RPMI7951 (cell line): ENCODE data around the gene OTOA. TPM values are rescaled to one million over a fixed set of nuclear protein-coding genes. Genes with fewer than 3 reads are reported as not detected.
"Not testable (repeated sequence)": the region's sequence is repeated elsewhere in the genome, so short reads cannot be mapped to it uniquely, and the experiment has no call there.

Source experiments
- DNase-seq: peaks from one replicate; pipeline ENCODE4 v3.0.0-alpha.2; 2012; ENCODE audit warnings: low read depth
- total RNA-seq: library from RNA; depleted of rRNA; stranded (reverse); fragments of >200 nt; shearing (Covaris generic); gene quantifications from 2 replicates; pipeline ENCODE4 v1.2.3, GENCODE V29; 2014

Gene OTOA
- total RNA-seq, 1 experiment from 2014 or later: not detected

GRCh38 chr16:21722771-21723455 lies 59.1 kb downstream of the OTOA start:
- no peak for DNase-seq

GRCh38 chr16:21723532-21723931 lies 59.8 kb downstream of the OTOA start:
- no peak for DNase-seq

DNA sequence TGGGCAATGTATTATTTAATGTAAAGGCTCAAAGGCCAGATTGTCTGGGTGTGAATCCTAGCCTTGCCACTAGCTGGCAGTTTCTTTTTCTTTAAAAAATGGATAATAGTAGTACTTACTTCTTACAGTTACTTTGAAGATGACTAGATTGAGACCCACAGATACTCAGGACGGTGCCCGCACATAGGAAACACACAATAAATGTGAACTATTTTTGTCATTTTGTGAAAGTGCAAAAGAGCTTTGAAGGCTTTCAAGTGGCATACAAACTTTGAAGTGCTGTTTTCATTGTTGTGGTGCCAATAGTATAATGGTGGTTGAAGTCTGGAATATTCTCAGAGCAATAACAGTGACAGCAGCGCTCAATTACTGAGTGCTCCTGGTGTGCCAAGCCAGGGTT lies 63.6 kb downstream of the OTOA start:
- no peak for DNase-seq

DNA sequence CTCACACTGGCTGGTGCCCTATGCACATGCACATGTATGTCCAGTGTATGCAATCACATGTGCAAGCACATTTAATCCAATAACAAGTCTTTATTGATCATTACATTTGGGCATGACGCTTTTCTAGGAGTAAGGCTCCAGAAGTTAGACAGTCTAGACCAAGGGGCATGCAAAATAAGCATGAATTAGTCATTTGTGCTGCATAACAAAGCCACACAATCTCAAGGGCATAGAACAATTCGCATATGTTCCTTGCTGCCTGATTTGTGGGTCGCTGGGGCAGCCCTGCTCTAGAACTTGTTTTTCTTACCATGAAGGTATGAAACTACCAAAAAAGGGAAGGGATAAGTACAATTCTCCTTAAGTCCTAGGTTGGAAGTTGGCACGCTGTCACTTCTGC lies 67.5 kb downstream of the OTOA start:
- not testable (repeated sequence) for DNase-seq

- not testable (repeated sequence) for DNase-seq
These were observed 76.9 kb downstream of the OTOA start for GRCh38 chr16:21740637-21741036.

DNA sequence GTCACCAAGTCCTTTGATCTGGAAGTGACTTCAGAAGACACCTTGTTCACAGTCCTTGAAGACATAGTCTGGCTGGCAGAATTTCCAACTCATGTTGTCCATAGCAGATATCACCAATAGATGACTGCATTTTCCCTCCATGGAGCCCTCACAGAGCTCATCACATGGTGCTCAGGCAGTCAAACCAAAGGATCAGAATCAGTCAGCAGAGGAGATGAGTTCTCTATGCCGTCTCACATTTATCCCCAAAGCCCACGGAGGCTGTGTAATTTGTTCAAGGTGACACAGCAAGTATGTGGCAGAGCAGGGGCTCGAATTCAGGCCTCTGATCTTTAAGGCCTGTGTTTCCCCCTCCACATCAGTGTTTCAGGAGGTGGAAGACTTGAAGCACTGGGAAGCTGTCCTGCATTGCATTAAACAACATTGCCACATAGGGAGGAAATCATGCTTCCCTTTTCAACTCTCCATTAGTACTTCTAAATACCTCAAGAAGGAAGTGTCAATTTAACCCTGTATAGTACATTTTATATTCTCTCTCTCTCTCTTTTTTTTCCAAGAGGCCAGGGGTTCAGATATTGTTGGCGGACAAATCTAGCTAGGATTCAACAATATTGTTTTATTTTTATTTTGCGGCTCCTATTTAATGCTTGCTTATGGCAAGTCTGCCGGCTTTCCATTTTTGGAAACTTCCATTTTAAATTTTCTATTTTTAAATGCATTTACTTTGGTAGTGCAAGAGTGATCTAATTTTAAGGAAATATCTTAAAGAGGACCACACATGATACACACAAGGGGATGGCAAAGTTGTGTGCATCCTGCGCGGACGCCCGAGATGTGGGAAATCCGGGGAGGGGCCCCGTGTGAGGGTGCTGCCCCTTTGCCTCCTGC lies 92.7 kb downstream of the OTOA start:
- not testable (repeated sequence) for DNase-seq

- DNase-seq: not testable (repeated sequence)
These were observed 93.4 kb downstream of the OTOA start for GRCh38 chr16:21757080-21757671.

DNA sequence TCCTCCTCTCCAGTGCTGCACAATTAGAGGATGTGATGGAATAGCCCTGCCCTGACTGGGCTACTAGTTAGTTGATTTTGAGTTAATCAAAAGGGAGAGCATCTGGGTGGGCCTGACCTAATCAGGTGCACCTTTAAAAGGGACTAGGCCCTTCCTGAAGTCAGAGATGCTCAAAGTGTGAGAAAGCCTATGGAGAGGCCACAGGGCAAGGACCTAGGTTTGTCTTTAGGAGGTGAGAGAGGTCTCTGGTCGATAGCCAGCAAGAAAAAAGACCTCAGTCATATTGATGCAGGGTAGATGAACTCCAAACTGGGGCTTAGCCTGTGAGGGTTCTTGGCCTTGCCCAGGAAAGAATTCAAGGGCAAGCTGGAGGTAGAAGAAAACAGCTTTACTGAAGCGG lies 104.5 kb downstream of the OTOA start:
- DNase-seq: not testable (repeated sequence)

GRCh38 chr16:21768810-21769209 lies 105.0 kb downstream of the OTOA start:
- not testable (repeated sequence) for DNase-seq

DNA sequence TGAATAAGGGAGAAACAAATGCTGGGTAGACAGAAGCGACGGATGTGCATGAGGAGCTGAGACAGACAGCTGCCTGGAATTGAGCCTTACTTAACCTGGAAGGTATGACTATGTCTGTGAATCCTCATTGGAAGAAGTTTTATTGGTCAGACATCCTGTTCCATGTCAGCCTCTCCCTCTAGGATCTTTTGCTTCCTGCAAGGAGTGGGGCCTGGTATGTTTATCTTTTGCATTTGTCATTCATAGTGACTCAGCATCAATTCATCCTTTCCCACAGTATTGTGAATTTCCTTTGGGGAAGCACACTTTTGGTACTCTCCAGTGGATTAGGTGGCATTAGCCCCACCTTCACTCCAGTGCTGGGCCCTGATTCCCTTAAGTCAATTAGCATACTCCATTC lies 105.5 kb downstream of the OTOA start:
- peak; percentile 78 for DNase-seq

DNA sequence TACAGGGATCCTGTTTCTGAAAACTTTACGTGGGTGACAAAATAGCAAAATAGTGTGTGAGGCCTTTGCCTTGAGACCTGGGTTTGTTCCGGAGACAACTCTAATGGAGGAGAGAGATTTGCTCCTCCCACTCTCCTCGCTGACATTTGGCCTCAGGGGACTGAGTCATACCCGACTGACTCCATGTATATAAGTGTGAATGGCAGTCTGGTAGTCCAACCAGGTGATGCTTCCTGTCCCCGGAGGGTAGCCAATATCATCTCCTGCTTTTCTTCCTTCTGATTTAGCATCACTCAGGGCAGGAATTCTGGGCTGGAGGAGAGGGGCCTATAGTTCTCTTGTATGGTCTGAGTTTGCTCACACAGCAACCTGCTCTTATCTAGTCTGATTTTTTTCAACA lies 106.8 kb downstream of the OTOA start:
- not testable (repeated sequence) for DNase-seq

DNA sequence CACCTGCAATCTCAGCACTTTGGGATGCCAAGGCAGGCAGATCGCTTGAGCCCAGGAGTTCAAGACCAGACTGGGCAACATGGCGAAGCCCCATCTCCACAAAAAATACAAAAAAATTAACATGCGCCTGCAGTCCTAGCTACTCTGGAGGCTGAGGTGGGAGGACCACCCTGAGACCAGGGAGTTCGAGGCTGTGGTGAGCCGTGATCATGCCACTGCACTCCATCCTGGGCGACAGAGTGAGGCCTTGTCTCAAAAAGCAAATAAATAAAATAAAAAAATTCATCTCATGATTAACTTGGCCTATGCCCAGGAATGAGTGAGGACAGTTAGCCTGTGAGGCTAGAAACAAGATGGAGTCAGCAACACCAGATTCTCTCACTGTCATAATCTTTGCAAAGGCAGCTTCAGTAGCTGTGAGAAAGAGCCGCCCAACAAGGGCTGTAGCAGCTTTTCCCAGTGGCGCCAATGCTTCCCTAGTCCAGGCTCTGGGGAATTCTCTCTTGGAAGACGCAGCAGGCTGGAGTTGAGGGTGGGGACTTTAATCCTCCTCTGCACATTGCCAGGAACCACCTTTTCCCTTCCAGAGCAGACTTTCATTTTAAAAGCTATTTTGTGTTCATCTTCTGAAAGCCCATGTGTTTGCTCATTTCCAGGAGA lies 108.9 kb downstream of the OTOA start:
- not testable (repeated sequence) for DNase-seq

- not testable (repeated sequence) for DNase-seq
These were observed 109.4 kb downstream of the OTOA start for GRCh38 chr16:21773207-21773553.

GRCh38 chr16:21780525-21780924 lies 116.8 kb downstream of the OTOA start:
- DNase-seq: not testable (repeated sequence)

DNA sequence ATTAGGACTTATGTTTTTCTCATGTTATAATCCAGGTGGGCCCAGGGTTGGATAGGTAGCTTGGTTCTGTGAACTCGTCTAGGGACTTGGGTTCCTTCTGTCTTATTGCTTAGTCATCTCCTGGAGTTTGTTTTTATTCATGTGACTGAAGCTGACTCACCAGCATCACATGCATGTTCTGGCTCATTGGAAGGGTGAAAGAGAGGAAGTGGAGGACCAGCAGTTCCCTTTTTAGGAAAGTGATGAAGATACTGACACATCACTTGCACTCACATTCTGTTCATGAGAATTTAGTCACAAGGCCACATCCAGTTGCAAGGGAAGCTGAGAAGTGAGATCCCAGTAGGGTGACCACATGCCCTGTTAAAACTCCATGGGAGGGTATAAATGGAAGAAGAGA lies 126.7 kb downstream of the OTOA start:
- DNase-seq: not testable (repeated sequence)

DNA sequence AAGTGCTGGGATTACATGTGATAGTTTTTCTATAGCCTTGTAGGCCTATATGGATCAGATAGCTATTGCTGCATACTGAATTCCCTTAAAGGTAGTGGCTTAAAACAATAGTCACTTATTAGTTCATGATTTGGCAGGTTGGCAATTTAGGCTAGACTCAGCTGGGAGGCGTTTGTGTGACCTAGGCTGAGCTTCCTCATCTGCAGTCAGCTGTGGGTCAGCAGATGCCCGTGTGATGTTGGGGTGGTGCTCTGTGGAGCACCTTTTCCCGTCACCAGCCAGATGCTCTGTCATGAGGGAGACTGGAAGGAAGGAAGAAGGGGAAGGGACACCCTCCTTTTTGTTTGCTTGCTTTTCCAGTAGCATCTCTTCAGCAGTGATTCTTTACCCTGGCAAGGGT lies 129.5 kb downstream of the OTOA start:
- not testable (repeated sequence) for DNase-seq

DNA sequence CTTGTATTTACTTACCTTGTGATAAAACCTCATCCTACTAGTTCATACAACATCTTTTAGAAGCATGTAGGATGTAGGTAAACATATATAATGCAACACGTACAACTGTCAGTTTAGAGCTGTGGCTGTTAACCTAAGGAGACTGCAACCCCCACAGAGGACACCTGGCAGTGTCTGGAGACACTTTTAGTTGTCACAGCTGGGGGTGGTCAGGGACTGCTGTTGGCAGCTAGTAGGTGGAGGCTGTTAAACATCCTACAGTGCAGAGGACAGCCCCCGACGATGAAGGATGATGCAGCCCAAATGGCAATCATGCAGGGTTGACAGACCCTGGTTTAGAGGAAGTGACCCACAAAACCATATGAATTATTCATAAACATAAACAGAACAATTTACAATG lies 134.8 kb downstream of the OTOA start:
- not testable (repeated sequence) for DNase-seq

GRCh38 chr16:21801538-21802374 lies 138.0 kb downstream of the OTOA start:
- peak; percentile 37 for DNase-seq

GRCh38 chr16:21802375-21802663 lies 138.6 kb downstream of the OTOA start:
- not testable (repeated sequence) for DNase-seq
